Testis (tissue), 2 donors: ENCODE results near the gene QSOX2.

Experiments
- CTCF ChIP-seq, 3 experiments: fragments of 450-650 bp in 2 of 3; fragments of 200-600 bp in 1 of 3; sonication (generic) in 1 of 3; IDR thresholded peaks; one replicate each; pipeline ENCODE4 v1.5.1; 2016 to 2019; ENCODE audit warnings: antibody characterized with exemption in 3 of 3, mild to moderate bottlenecking in 2 of 3, moderate library complexity in 1 of 3
- POLR2A ChIP-seq: fragments of 450-650 bp; IDR thresholded peaks from one replicate; pipeline ENCODE4 v1.6.1; 2017; ENCODE audit warnings: antibody characterized with exemption, mild to moderate bottlenecking, moderate library complexity

- no peak for TF ChIP-seq CTCF (IDR thresholded peaks at IDR 0.05)
- no peak for TF ChIP-seq POLR2A
Measured at GRCh38 chr9:136198605-136199083, 47.0 kb downstream of the QSOX2 start.
